C4-2B (cell line): ENCODE data around the gene COL6A1.

Experiments used
- CTCF ChIP-seq: fragments of 450-650 bp; conservative IDR thresholded peaks from 2 replicates; pipeline ENCODE4 v1.5.1; 2017; ENCODE audit warnings: mild to moderate bottlenecking
- ZFX ChIP-seq: fragments of 450-650 bp; IDR thresholded peaks from 2 replicates; pipeline ENCODE4 v1.6.1; 2017

GRCh38 chr21:45986316-45987051 is 4.9 kb downstream of the COL6A1 start:
- TF ChIP-seq CTCF (no peak), ZFX (no peak)
